ENCODE results near the gene MTCL1.

MTCL1 gene

GRCh38 chr18:8794156-8794933 lies 89.0 kb downstream of the MTCL1 start:
- no peak for DNase-seq (ENCODE audit: low read depth)

GRCh38 chr18:8794934-8795280 lies 89.6 kb downstream of the MTCL1 start:
- DNase-seq (ENCODE audit: low read depth): no peak

GRCh38 chr18:8795586-8796325 lies 90.4 kb downstream of the MTCL1 start:
- DNase-seq (ENCODE audit: low read depth): no peak

- no peak for DNase-seq (ENCODE audit: low read depth)
Measured at GRCh38 chr18:8797206-8797605, 91.8 kb downstream of the MTCL1 start.

GRCh38 chr18:8799001-8799400 lies 93.6 kb downstream of the MTCL1 start:
- DNase-seq (ENCODE audit: low read depth): no peak

GRCh38 chr18:8799596-8800441 lies 94.5 kb downstream of the MTCL1 start:
- no peak for DNase-seq (ENCODE audit: low read depth)

GRCh38 chr18:8800445-8800844 lies 95.1 kb downstream of the MTCL1 start:
- no peak for DNase-seq (ENCODE audit: low read depth)

GRCh38 chr18:8800876-8801262 lies 95.5 kb downstream of the MTCL1 start:
- no peak for DNase-seq (ENCODE audit: low read depth)

GRCh38 chr18:8801263-8801901 lies 96.0 kb downstream of the MTCL1 start:
- DNase-seq (ENCODE audit: low read depth): no peak

GRCh38 chr18:8802017-8802672 lies 96.8 kb downstream of the MTCL1 start:
- no peak for DNase-seq (ENCODE audit: low read depth)

- DNase-seq (ENCODE audit: low read depth): no peak
Measured at GRCh38 chr18:8803063-8803795, 97.9 kb downstream of the MTCL1 start.

- no peak for DNase-seq (ENCODE audit: low read depth)
Measured at GRCh38 chr18:8803957-8804356, 98.6 kb downstream of the MTCL1 start.

GRCh38 chr18:8805552-8805951 lies 100.2 kb downstream of the MTCL1 start:
- no peak for DNase-seq (ENCODE audit: low read depth)

GRCh38 chr18:8806100-8806797 lies 100.9 kb downstream of the MTCL1 start:
- no peak for DNase-seq (ENCODE audit: low read depth)

GRCh38 chr18:8806798-8807487 lies 101.6 kb downstream of the MTCL1 start:
- DNase-seq (ENCODE audit: low read depth): no peak

- no peak for DNase-seq (ENCODE audit: low read depth)
Measured at GRCh38 chr18:8807488-8807805, 102.1 kb downstream of the MTCL1 start.

GRCh38 chr18:8808001-8808400 lies 102.6 kb downstream of the MTCL1 start:
- no peak for DNase-seq (ENCODE audit: low read depth)

GRCh38 chr18:8809514-8809913 lies 104.2 kb downstream of the MTCL1 start:
- no peak for DNase-seq (ENCODE audit: low read depth)

GRCh38 chr18:8810157-8810556 lies 104.8 kb downstream of the MTCL1 start:
- no peak for DNase-seq (ENCODE audit: low read depth)

- no peak for DNase-seq (ENCODE audit: low read depth)
Measured at GRCh38 chr18:8811115-8811514, 105.8 kb downstream of the MTCL1 start.

Data from activated T-cell treated with anti-CD3 and anti-CD28 coated beads for 24 hours (primary cell).